Fibroblast of lung (primary cell): ENCODE results near the gene YIF1A. TPM values are rescaled to one million over a fixed set of nuclear protein-coding genes. Genes with fewer than 3 reads are reported as not detected.
A peak's percentile ranks its signal among the peaks of the same experiment; 100 is the strongest.

Experiments
- DNase-seq, 2 donors: peaks; one replicate each; pipeline versions ENCODE4 v3.0.0 to v3.0.0-alpha.2; 2010; ENCODE audit warnings: low read depth in 2 of 2
- H2AFZ ChIP-seq: 2 replicates; pipeline ENCODE4 v1.5.1; 2012; ENCODE audit warnings: low read length, control low read depth, inconsistent platforms
- H3K27ac ChIP-seq: 2 replicates; pipeline ENCODE4 v1.5.1; 2011; ENCODE audit warnings: low read length, control low read depth; ENCODE audit not compliant: insufficient read depth
- H3K27me3 ChIP-seq: 2 replicates; pipeline ENCODE4 v1.5.1; 2011; ENCODE audit warnings: mild to moderate bottlenecking, low read length; ENCODE audit not compliant: control insufficient read depth, insufficient read depth
- H3K36me3 ChIP-seq: 2 replicates; pipeline ENCODE4 v1.5.1; 2011; ENCODE audit warnings: low read length; ENCODE audit not compliant: control insufficient read depth, insufficient read depth
- H3K4me1 ChIP-seq: 2 replicates; pipeline ENCODE4 v1.5.1; 2011; ENCODE audit warnings: low read length; ENCODE audit not compliant: control insufficient read depth, insufficient read depth; ENCODE audit errors: extremely low read depth
- H3K4me2 ChIP-seq: 2 replicates; pipeline ENCODE4 v1.5.1; 2011; ENCODE audit warnings: low read length, control low read depth; ENCODE audit not compliant: insufficient read depth; ENCODE audit errors: extremely low read depth
- H3K4me3 ChIP-seq, 4 experiments: fragments of 200-600 bp in 1 of 4; sonication (generic) in 1 of 4; replicated peaks in 1 of 4; 2 replicates each; pipeline ENCODE4 v1.5.1; 2011 to 2016; ENCODE audit warnings: low read length in 4 of 4, low read depth in 3 of 4, mild to moderate bottlenecking in 3 of 4, control low read depth in 2 of 4, inconsistent platforms in 1 of 4, mixed read lengths in 1 of 4; ENCODE audit not compliant: insufficient read depth in 1 of 4; ENCODE audit errors: control extremely low read depth in 1 of 4
- H3K79me2 ChIP-seq: 2 replicates; pipeline ENCODE4 v1.5.1; 2012; ENCODE audit warnings: mild to moderate bottlenecking, low read length, inconsistent platforms; ENCODE audit not compliant: control insufficient read depth, insufficient read depth
- H3K9ac ChIP-seq: 2 replicates; pipeline ENCODE4 v1.5.1; 2011; ENCODE audit warnings: mild to moderate bottlenecking, low read length, control low read depth; ENCODE audit not compliant: insufficient read depth
- H3K9me3 ChIP-seq: 2 replicates; pipeline ENCODE4 v1.5.1; 2012; ENCODE audit warnings: low read depth, low read length; ENCODE audit not compliant: control insufficient read depth, insufficient read depth
- H4K20me1 ChIP-seq: 2 replicates; pipeline ENCODE4 v1.5.1; 2011; ENCODE audit warnings: low read length; ENCODE audit not compliant: control insufficient read depth, insufficient read depth; ENCODE audit errors: extremely low read depth
- CTCF ChIP-seq, 2 donors: IDR thresholded peaks in 1 of 2; conservative IDR thresholded peaks in 1 of 2; 1 replicate in 1 of 2; 2 replicates in 1 of 2; pipeline ENCODE4 v1.5.1; 2011 to 2012; ENCODE audit warnings: low read length in 2 of 2, control low read depth in 1 of 2, inconsistent platforms in 1 of 2, low read depth in 1 of 2, mild to moderate bottlenecking in 1 of 2
- EZH2 ChIP-seq: IDR thresholded peaks from 2 replicates; pipeline ENCODE4 v1.5.1; 2012; ENCODE audit warnings: low read length, control low read depth, mild to moderate bottlenecking; ENCODE audit errors: missing control alignments
- polyA plus RNA-seq, 2 donors: library from polyadenylated mRNA; depleted of rRNA in 1 of 2; stranded (reverse) in 1 of 2; unstranded in 1 of 2; fragments of >200 nt; gene quantifications; 2 replicates each; pipeline ENCODE4 v1.2.1, GENCODE V29; 2011 to 2012; ENCODE audit warnings: missing spikeins in 1 of 2
- total RNA-seq: library from RNA; depleted of rRNA; stranded (reverse); fragments of >200 nt; gene quantifications from 2 replicates; pipeline ENCODE4 v1.2.1, GENCODE V29; 2014

YIF1A gene
- total and polyA plus RNA-seq, 2 donors (not counting 1 experiment from before 2014, with no cell fraction given), result 160 to 167 TPM

GRCh38 chr11:66293777-66294625 lies 5.1 kb upstream of the YIF1A start:
- H3K27me3 ChIP-seq, result peaks cover 35% of the 10 kb centered on the region

GRCh38 chr11:66293352-66293751 lies 4.4 kb upstream of the YIF1A start:
- no peak overlapping the region for H3K27ac ChIP-seq
- H3K9me3 ChIP-seq, result no peaks in the 10 kb centered on the region
- peaks cover 34% of the 10 kb centered on the region for H3K27me3 ChIP-seq
- TF ChIP-seq CTCF (conservative IDR thresholded peaks at IDR 0.05 in 1 of 2, IDR thresholded peaks at IDR 0.05 in 1 of 2; ENCODE audit: low read depth in 1 of 2, low read length in 2 of 2), result no peak
- TF ChIP-seq EZH2, result peak; percentile 3
- no peak overlapping the region for H3K9ac ChIP-seq
- peaks cover 4% of the 10 kb centered on the region for H3K4me1 ChIP-seq
- peaks cover 3% of the 10 kb centered on the region for H3K79me2 ChIP-seq
- H3K4me2 ChIP-seq, result no peak overlapping the region
- H4K20me1 ChIP-seq, result no peaks in the 10 kb centered on the region
- no peaks in the 10 kb centered on the region for H3K36me3 ChIP-seq
- no peak overlapping the region for H2AFZ ChIP-seq
- no peak for DNase-seq
- H3K4me3 ChIP-seq, result no peak overlapping the region

More at GRCh38 chr11:66293777-66294625, 5.1 kb upstream of the YIF1A start:
- Histone ChIP-seq H3K79me2 (no peaks in the 10 kb centered on the region), H3K36me3 (no peaks in the 10 kb centered on the region), H4K20me1 (no peaks in the 10 kb centered on the region), H3K4me1 (peaks cover 4% of the 10 kb centered on the region), H3K9ac (no peak overlapping the region), H3K27ac (no peak overlapping the region), H2AFZ (no peak overlapping the region), H3K4me2 (no peak overlapping the region), H3K4me3 (no peak overlapping the region), H3K9me3 (no peaks in the 10 kb centered on the region)
- no peak for TF ChIP-seq EZH2
- TF ChIP-seq CTCF (conservative IDR thresholded peaks at IDR 0.05 in 1 of 2, IDR thresholded peaks at IDR 0.05 in 1 of 2; ENCODE audit: low read depth in 1 of 2, low read length in 2 of 2), result no peak
- no peak for DNase-seq

- Histone ChIP-seq H4K20me1 (no peaks in the 10 kb centered on the region), H3K4me2 (no peak overlapping the region), H3K4me3 (no peak overlapping the region), H3K27ac (no peak overlapping the region), H3K27me3 (peaks cover 32% of the 10 kb centered on the region), H3K79me2 (peaks cover 9% of the 10 kb centered on the region), H3K36me3 (no peaks in the 10 kb centered on the region), H3K9me3 (no peaks in the 10 kb centered on the region), H3K4me1 (peaks cover 6% of the 10 kb centered on the region), H2AFZ (no peak overlapping the region), H3K9ac (no peak overlapping the region)
- TF ChIP-seq EZH2, result peak; percentile 58
- TF ChIP-seq CTCF (conservative IDR thresholded peaks at IDR 0.05 in 1 of 2, IDR thresholded peaks at IDR 0.05 in 1 of 2; ENCODE audit: low read depth in 1 of 2, low read length in 2 of 2), result no peak
- no peak for DNase-seq
Measured at GRCh38 chr11:66292543-66293332, 3.8 kb upstream of the YIF1A start.
